ENCODE measurements around the gene MICAL1. TPM values are rescaled to one million over a fixed set of nuclear protein-coding genes. Genes with fewer than 3 reads are reported as not detected.
A peak's percentile ranks its signal among the peaks of the same experiment; 100 is the strongest.

The MICAL1 gene
- total RNA-seq, 2 donors from 2014 or later = 18.9 to 29.0 TPM

DNA sequence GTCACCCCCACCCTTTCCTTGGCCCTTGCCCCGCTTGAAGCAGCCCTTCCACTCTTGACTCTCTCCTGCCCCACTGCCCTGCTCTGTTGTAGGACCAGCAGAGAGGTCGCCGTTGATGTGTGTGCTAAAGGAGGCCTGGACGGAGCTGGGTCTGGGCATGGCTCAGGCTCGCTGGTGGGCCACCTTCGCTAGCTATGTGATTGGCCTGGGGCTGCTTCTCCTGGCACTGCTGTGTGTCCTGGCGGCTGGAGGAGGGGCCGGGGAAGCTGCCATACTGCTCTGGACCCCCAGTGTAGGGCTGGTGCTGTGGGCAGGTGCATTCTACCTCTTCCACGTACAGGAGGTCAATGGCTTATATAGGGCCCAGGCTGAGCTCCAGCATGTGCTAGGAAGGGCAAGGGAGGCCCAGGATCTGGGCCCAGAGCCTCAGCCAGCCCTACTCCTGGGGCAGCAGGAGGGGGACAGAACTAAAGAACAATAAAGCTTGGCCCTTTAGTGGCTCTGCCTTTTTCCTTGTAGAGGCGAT is 12.1 kb downstream of the MICAL1 start:
- Mint-ChIP-seq H3K27me3 (no peaks in the 10 kb centered on the region), H3K4me1 (ENCODE audit: low read depth in 2 of 2) (peaks cover 14 to 24% of the 10 kb centered on the region in 2 donors), H3K9me3 (no peaks in the 10 kb centered on the region), H3K27ac (no peak overlapping the region), H3K36me3 (no peaks in the 10 kb centered on the region), H3K4me3 (no peak overlapping the region)
- no peak for ATAC-seq
- no peak for DNase-seq (ENCODE audit: low spot score)

DNA sequence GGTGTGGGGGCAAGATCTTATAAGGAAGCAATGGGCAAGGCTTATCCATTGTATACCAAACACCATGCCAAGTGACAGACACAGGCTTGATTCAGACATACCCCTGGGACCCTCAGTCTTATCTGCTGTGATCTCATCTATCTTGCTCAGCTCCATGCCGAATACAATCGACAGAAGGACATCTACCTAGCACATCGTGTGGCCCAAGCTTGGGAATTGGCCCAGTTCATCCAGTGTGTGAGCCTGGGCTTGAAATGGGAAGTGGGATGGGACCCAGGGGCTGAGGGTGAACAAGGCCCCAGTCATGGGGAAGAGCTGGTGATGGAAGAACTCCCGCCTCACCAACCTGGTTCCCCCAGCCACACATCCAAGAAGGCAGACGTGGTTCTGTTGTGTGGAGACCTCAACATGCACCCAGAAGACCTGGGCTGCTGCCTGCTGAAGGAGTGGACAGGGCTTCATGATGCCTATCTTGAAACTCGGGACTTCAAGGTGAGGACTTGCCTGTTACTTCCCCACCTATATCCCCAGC is 13.1 kb downstream of the MICAL1 start:
- Mint-ChIP-seq H3K27me3 (no peaks in the 10 kb centered on the region), H3K9me3 (no peaks in the 10 kb centered on the region), H3K4me1 (ENCODE audit: low read depth in 2 of 2) (peaks cover 14 to 19% of the 10 kb centered on the region in 2 donors), H3K36me3 (no peaks in the 10 kb centered on the region), H3K27ac (peak overlapping the region; percentile 70 to 77), H3K4me3 (no peak overlapping the region)
- ATAC-seq (no peak), DNase-seq (ENCODE audit: low spot score) (no peak)

DNA sequence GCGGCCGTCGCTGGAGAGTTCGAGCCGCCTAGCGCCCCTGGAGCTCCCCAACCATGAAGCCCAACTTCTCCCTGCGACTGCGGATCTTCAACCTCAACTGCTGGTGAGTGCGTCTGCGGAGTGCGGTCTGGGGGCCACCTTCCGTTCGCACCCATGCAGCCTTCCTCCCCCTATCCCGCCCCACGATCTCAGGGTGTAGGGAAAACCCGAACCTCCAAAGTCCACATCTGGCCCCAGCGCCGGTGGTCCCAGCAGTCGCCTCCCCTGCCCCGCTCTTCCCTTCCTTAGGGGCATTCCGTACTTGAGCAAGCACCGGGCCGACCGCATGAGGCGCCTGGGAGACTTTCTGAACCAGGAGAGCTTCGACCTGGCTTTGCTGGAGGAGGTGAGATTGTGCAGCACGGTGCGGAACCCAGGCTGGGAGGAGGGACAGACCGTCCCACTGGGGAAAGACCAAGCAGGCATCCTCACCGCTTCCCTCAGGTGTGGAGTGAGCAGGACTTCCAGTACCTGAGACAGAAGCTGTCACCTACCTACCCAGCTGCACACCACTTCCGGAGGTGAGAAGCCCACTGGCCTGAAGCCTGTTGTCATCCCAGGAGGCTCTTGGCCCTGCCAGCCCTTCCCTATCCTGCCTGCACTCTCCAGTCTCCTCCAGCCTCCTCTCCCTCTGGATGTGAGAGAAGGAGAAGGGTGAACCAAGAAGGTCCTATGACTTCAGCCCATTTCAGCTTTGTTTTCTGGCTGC is 14.3 kb downstream of the MICAL1 start:
- peaks cover 14 to 19% of the 10 kb centered on the region in 2 donors for H3K4me1 Mint-ChIP-seq (ENCODE audit: low read depth in 2 of 2)
- H3K27ac Mint-ChIP-seq = peak overlapping the region; percentile 70 to 77
- no peaks in the 10 kb centered on the region for H3K27me3 Mint-ChIP-seq
- ATAC-seq (peak; percentile 48 to 52), DNase-seq (ENCODE audit: low spot score) (peak; percentile 67)
- H3K9me3 Mint-ChIP-seq = no peaks in the 10 kb centered on the region
- peak overlapping the region; percentile 90 for H3K4me3 Mint-ChIP-seq
- no peaks in the 10 kb centered on the region for H3K36me3 Mint-ChIP-seq

DNA sequence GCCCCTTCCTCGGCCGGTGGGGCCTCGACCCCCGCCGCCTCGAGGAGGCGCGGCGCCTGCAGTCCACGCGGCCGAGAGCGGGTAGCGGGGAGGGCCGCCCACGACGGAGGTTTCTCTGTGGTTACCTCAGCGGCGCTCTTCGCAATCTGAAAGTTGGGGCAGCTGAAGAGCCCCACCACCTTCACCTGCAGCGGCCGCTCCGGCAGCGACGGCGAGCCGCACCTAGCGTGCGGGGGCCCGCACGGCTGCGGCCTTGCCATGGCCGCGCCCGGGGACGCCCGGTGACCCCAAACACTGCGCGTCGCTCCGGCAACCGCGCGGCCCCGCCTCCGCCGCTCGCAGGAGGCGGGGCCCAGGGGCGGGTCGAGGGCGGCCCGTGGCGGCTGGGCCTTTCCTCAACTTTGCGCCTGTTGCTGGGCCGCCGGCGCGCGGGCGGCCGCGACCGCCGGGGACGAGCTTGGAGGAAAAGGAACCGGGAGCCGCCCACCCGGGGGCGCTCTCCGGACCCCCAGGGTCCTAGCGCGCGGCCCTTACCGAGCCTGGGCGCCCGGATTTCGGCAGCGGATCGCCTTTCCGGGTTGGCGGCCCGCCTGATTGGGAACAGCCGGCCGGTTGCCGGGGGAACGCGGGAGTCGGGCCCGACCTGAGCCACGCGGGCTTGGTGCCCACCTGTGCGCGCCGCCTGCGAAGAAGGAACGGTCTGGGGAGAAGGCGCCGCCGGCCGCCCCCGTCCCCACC is 15.1 kb downstream of the MICAL1 start, which contains the start of the genes PPIL6 and SMPD2:
PPIL6 (minus strand) TSS at position 298 of the 738 bp plus-strand sequence; CDS start at position 260, 38 bp downstream.
SMPD2 (plus strand) TSS at position 394 of the 738 bp plus-strand sequence. CDS start 398 bp downstream, outside the sequence.
- H3K36me3 Mint-ChIP-seq = no peaks in the 10 kb centered on the region
- H3K27me3 Mint-ChIP-seq = no peaks in the 10 kb centered on the region
- H3K27ac Mint-ChIP-seq = peak within 1 kb of the TSS; percentile 70 to 77
- ATAC-seq (peak; percentile 95 to 97), DNase-seq (ENCODE audit: low spot score) (peak; percentile 83)
- H3K4me1 Mint-ChIP-seq (ENCODE audit: low read depth in 2 of 2) = peaks cover 14 to 19% of the 10 kb centered on the region in 2 donors
- no peaks in the 10 kb centered on the region for H3K9me3 Mint-ChIP-seq
- peak within 1 kb of the TSS; percentile 90 for H3K4me3 Mint-ChIP-seq

DNA sequence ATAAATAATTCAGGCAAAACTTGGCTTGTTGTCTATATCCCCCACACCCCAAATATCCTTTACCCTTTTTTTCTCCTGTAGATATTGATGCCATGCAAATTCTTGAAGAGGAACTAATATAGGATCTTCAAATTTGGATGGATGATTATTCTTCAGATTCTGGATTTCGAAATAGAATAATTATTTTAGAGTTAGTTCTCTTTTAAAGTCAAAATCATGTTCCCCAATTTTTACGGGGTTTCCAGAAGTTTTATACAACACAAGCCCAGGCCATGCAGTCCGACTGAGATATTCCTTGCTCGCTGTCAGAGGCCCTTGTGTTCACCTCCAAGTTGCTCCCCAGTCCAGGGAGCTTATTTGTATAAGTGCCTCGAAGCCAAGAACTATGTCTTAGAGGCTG is 19.5 kb downstream of the MICAL1 start:
- H3K4me3 Mint-ChIP-seq = no peak overlapping the region
- peaks cover 0 to 4% of the 10 kb centered on the region in 2 donors for H3K4me1 Mint-ChIP-seq (ENCODE audit: low read depth in 2 of 2)
- DNase-seq (ENCODE audit: low spot score) (no peak), ATAC-seq (no peak)
- H3K9me3 Mint-ChIP-seq = no peaks in the 10 kb centered on the region
- peaks cover 2 to 7% of the 10 kb centered on the region in 2 donors for H3K27me3 Mint-ChIP-seq
- no peaks in the 10 kb centered on the region for H3K36me3 Mint-ChIP-seq
- no peak overlapping the region for H3K27ac Mint-ChIP-seq

DNA sequence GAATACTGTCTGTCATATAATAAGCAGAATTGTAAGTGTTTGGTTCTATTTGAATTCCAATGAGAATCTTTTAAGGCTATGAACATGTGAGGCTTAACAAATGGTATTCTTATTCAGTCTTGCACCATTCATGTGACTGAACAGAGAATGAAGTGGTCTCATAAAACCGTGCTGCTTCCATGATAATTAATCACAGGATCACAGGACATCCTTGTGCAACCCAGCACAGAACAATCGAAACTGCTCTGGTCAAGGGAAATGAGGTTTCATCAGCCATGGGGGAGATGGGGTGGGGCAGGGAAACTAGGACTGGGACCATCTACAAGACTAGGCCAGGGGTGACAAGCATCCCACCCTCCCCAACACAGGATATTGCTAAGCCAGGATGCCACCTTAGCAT is 21.1 kb downstream of the MICAL1 start:
- no peak overlapping the region for H3K4me3 Mint-ChIP-seq
- peaks cover 2 to 13% of the 10 kb centered on the region in 2 donors for H3K27me3 Mint-ChIP-seq
- no peaks in the 10 kb centered on the region for H3K36me3 Mint-ChIP-seq
- no peak overlapping the region for H3K27ac Mint-ChIP-seq
- no peak for DNase-seq (ENCODE audit: low spot score)
- no peak for ATAC-seq
- H3K9me3 Mint-ChIP-seq = no peaks in the 10 kb centered on the region
- no peaks in the 10 kb centered on the region for H3K4me1 Mint-ChIP-seq (ENCODE audit: low read depth in 2 of 2)

DNA sequence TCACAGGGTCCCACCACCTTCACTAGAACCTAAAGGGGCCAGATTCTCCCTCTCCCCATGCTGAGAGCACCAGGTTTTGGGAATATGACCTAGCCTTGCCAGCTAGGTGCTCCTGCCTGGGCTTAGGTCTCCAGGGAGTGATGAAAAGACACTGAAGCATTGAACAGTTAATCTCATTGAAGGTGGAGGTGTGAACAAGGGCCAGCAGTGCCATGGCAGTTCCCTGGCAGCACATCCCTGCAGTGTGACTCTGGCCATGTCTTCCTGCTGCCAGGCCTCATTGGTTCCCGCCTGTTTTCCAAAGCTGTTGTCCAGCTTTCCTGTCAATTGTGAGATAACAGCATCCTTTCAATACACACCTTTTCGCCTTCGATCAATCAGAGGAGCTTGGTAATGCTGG is 26.1 kb downstream of the MICAL1 start:
- no peak for DNase-seq (ENCODE audit: low spot score)
- Mint-ChIP-seq H3K4me1 (ENCODE audit: low read depth in 2 of 2) (peaks cover 0 to 2% of the 10 kb centered on the region in 2 donors), H3K9me3 (no peaks in the 10 kb centered on the region), H3K27ac (no peak overlapping the region), H3K4me3 (no peak overlapping the region), H3K36me3 (no peaks in the 10 kb centered on the region), H3K27me3 (peaks cover 9 to 17% of the 10 kb centered on the region in 2 donors)
- no peak for ATAC-seq

DNA sequence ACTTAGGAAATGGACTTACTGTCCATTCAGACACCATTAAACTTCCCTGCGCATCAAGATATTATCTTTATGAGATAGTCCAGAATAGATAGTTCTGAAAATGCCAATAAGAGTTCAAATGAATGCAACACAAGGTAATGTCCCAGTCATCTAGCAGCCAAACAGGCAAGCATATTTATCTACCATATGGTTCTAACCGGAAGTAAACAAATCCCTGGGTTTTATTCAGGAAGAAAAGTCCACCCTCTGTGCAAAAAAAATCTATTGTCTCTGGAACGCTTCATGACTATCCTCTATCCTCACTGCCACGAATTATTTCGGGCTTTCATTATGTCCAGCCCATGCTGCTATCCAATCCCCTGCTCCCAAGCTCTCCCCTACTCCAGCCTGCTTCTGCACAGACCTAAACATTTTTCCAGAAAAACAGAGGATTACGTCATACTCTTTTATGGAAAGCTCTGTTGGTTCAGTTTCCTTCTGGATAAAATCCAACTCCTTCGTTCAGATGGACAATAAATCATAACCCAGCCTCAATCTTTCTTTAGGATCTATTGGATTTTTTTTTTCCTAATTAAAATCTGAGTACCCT is 26.6 kb downstream of the MICAL1 start:
- no peak for DNase-seq (ENCODE audit: low spot score)
- Mint-ChIP-seq H3K4me1 (ENCODE audit: low read depth in 2 of 2) (peaks cover 0 to 2% of the 10 kb centered on the region in 2 donors), H3K9me3 (no peaks in the 10 kb centered on the region), H3K4me3 (no peak overlapping the region), H3K36me3 (no peaks in the 10 kb centered on the region), H3K27ac (no peak overlapping the region), H3K27me3 (peaks cover 9 to 17% of the 10 kb centered on the region in 2 donors)
- no peak for ATAC-seq

DNA sequence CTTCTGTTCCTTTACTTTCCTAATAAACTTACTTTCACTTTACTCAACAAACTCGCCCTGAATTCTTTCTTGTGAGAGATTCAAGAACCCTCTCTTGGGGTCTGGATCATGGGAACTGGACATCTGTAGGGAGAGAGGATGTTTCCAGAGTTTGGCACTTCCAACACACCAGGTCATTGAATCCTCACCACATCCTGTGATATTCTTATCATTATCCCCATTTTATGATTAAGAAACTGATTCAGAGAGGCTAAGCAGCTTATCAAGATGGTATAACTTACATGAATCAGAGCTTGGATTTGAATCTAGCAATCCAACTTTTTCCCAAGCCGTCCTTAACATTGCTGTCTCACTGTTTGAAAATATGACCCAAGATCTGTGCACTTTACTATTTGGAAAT is 30.6 kb downstream of the MICAL1 start:
- Mint-ChIP-seq H3K27ac (no peak overlapping the region), H3K36me3 (no peaks in the 10 kb centered on the region), H3K9me3 (no peaks in the 10 kb centered on the region), H3K4me3 (no peak overlapping the region), H3K27me3 (peaks cover 7 to 9% of the 10 kb centered on the region in 2 donors), H3K4me1 (ENCODE audit: low read depth in 2 of 2) (peaks cover 0 to 2% of the 10 kb centered on the region in 2 donors)
- DNase-seq (ENCODE audit: low spot score) = no peak
- ATAC-seq = no peak

DNA sequence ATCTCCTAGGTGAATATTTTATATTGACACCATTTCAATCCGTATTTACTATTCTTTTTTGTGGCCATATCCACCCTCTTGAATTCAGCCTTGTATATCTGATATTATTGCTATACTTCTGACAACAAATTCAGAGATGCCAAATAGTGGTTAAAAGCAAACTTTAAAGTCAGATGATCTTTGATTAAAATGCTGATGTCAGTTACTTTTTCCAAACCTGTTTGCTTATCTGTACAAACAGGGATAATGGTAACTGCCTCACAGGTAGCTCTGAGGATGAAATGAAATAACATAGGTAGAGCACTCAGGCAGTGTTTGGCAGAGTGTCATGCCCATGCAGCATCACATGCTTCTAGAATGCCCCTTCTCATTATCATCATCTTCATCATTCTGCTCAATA is 34.4 kb downstream of the MICAL1 start:
- Mint-ChIP-seq H3K4me3 (no peak overlapping the region), H3K27me3 (no peaks in the 10 kb centered on the region), H3K36me3 (no peaks in the 10 kb centered on the region), H3K4me1 (ENCODE audit: low read depth in 2 of 2) (peaks cover 0 to 2% of the 10 kb centered on the region in 2 donors), H3K27ac (no peak overlapping the region), H3K9me3 (no peaks in the 10 kb centered on the region)
- DNase-seq (ENCODE audit: low spot score) = no peak
- ATAC-seq = no peak

DNA sequence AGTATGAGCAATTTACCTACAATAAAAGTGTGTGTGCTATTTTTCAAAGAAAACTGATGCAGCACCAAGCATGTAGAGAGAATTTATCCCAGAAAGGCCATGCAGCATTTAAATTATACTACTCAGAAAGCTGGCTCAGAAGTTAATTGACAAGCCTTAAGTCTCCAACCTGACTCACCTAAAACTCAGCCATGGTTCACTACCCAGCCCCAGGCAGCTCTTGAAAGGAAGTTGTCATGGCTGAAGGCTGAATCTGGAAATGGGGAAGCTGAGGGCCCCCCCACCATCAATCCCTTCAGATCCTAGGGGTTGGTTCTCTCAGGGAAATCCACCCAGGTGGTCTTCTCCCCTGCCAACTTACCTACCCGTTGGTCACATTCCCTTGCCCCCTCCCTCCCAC is 34.8 kb downstream of the MICAL1 start:
- H3K36me3 Mint-ChIP-seq = no peaks in the 10 kb centered on the region
- no peak overlapping the region for H3K27ac Mint-ChIP-seq
- H3K9me3 Mint-ChIP-seq = no peaks in the 10 kb centered on the region
- no peaks in the 10 kb centered on the region for H3K27me3 Mint-ChIP-seq
- ATAC-seq (no peak), DNase-seq (ENCODE audit: low spot score) (no peak)
- peaks cover 0 to 2% of the 10 kb centered on the region in 2 donors for H3K4me1 Mint-ChIP-seq (ENCODE audit: low read depth in 2 of 2)
- H3K4me3 Mint-ChIP-seq = no peak overlapping the region

DNA sequence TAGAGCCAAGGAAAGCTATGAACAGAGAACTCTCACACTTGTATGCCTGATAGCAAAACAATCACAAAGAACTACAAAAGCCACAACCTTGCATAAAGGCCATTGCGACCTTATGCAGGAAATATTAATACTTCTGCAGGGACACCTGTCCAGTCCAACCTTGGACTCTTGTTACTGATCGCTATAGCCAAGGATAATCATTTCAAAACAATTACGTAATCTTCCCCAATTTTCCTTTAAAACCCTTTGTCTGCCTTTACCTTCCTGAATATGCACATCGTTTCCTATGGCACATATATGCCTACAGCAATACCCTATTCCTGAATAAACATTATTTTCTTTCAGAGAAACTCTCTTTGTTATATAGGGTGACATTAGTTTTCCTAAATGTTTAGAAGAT is 37.9 kb downstream of the MICAL1 start:
- DNase-seq (ENCODE audit: low spot score) = no peak
- H3K9me3 Mint-ChIP-seq = no peaks in the 10 kb centered on the region
- no peaks in the 10 kb centered on the region for H3K27me3 Mint-ChIP-seq
- H3K4me3 Mint-ChIP-seq = no peak overlapping the region
- no peak for ATAC-seq
- H3K36me3 Mint-ChIP-seq = no peaks in the 10 kb centered on the region
- no peaks in the 10 kb centered on the region for H3K4me1 Mint-ChIP-seq (ENCODE audit: low read depth in 2 of 2)
- H3K27ac Mint-ChIP-seq = no peak overlapping the region

DNA sequence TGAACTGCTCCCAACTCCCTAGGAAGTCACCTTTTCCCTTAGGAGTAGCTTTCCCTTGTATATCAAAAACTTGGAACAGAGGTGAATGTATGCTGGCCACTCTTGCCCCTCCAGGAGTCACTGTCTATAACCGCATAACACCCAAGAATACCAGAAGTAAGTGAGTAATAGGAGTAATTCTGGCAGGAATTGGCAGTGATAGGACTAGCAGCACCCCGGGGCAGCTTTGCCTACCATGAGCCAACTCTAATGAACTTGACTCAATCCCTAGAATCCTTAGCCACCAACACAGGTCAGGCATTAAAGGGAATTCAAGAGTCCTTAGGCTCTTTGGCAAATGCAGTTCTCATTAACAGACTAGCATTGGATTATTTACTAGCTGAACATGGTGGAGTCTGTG is 44.5 kb downstream of the MICAL1 start:
- ATAC-seq (no peak), DNase-seq (ENCODE audit: low spot score) (no peak)
- H3K9me3 Mint-ChIP-seq = no peaks in the 10 kb centered on the region
- no peaks in the 10 kb centered on the region for H3K4me1 Mint-ChIP-seq (ENCODE audit: low read depth in 2 of 2)
- no peak overlapping the region for H3K27ac Mint-ChIP-seq
- no peak overlapping the region for H3K4me3 Mint-ChIP-seq
- H3K27me3 Mint-ChIP-seq = peaks cover 0 to 5% of the 10 kb centered on the region in 2 donors
- H3K36me3 Mint-ChIP-seq = no peaks in the 10 kb centered on the region
